GM21447 (cell line): ENCODE measurements around the gene SOCS3.

Source experiments
- ATAC-seq: cut with Tn5 transposase; IDR thresholded peaks from one replicate; pipeline ENCODE4 v1.9.1; 2021; ENCODE audit not compliant: unreplicated experiment

Gene SOCS3

GRCh38 chr17:78391051-78391431 lies 31.2 kb upstream of the SOCS3 start:
- no peak for ATAC-seq

DNA sequence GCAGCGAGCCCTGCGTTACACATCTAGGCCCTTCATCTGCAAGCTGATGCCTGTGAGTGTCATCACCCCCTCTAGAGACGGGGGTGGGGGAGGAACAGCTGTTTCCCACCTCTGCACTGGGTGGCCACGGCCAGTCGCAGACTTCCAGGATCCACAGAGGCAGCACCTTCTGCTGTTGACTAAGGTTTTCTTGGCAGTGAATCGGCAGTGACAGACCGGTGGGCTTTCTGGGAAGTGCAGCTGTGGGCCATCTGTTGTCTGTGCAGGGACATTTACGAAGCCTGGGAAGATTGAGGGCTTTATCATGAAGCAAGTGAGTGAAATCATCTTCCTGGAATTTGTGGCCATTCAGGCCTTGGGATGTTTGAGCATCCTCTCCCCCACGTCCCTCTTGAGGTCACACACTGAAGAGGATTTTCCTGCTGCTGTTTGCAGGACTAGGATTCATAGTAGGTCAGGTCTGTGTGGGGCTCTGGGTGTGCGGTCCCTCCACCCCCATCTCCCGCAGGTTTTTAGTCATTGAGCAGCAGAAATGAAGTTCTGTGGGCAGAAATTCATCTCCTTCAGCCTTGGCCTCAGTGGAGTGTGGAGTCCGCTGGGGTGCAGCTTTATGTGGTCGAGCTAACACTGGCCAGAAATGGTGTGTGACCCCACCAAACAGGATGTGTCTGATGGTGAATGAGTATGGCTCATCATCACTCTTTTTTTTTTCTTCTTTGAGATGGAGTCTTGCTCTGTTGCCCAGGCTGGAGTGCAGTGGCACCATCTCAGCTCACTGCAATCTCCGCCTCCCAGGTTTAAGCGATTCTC lies 30.6 kb upstream of the SOCS3 start:
- ATAC-seq: no peak

DNA sequence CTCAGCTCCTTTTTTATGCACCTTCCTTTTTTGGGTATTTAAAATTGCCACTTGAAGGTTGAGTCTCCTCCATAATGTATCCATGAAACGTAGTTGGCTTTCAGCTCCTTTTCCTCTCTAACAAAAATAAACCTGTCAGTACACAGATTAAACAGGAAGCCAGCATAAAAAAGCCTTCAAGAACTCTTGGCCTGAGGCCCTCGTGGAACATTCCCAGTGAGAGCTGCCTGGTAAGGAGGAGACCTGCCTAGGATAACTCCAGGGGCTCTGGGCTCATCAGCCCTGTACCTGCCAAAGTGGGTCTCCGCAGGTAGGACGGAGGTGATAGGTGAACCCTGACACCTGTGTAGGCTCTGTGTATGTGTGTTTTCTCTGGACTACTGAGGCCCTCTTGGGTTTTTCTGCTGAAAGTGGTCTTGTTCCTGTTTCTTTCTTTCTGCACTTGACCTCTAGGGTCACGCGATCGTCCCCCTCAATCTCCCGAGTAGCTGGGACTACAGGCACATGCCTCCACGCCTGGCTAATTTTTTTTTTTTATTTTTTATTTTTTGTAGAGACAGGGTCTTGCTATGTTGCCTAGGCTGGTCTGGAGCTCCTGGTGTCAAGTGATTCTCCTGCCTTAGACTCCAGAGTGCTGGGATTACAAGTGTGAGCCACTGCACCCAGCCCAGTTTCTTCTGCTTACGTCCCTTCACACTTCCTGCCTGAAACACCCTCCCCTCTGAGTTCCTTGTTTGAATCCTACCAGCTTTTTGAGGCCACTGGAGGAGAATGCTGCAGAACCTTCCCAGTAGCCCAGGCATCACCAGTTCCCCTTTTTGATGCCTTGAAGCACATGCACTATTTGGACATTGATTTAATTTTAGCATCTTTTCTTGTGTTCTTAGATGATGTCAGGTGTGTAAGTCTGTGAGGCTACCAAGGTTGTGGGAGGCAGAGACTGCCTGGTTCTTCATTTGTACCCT lies 28.4 kb upstream of the SOCS3 start:
- ATAC-seq: no peak

DNA sequence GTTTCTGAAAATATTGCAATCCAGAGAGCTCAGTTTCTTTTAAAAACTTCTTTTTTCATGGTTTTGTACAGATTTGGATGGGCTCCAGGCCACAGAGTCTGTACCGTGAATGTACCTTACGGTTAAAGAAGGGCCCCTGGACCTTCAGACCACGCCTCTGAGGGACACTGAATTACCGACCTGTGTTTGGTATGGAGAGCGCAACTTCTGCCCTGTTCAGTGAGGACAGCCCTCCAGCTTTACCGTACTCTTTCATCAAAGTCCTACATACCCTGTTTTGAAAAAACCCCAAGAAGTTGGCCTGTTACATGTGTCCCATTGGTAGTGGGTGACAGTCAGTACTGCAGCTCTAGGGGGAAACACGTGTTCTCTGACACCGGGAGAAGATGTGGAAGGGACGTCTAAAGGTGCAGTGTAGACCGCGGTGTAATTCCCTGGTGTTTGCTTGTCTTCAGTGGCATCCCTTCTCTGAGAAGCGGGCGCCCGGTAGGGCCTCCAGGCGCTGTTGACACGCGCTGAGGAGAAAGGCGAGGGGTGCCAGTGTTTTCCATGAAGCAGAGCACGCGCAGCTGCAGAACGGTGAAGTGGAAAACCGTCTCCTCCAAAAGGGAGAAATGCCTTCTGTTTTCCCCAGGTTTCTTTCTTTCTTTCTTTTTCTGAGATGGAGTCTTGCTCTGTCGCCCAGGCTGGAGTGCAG lies 24.8 kb upstream of the SOCS3 start:
- ATAC-seq: no peak

DNA sequence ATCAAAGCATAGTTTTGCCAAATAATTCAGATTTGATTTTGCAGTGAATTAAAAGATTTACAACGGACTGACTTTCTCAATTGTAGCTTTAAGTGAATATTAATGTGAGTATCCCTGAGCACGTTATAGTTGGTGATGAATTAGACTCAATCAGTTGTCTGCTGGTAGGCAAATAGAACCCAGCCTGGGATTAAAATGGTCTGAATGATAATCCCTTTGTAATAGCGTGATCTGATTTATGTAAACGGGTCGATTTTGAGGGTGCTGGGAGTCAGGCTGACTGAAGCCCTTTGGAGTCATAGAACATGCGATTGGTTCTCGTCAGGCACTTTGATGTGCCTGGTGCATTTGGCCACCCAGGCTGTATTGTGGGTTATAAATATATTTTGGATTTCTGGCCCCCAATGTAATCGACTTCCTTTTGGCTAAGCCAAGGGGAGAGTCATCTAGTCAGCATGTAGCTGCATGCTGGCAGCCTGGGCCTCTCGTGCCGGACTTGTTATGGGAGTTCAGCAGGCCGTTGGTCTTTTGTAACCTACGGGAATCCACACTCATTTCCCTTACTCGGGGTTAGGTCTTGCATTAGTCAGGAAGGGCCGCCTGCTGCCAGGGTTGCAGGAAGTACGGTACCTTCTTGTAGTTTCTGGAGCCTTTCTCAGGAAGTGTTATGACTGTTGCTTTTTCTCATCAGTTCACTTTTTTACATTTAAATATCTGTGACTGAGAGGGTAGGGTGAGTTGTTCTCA lies 24.0 kb upstream of the SOCS3 start:
- ATAC-seq: no peak

GRCh38 chr17:78381601-78382232 lies 21.8 kb upstream of the SOCS3 start:
- ATAC-seq: no peak

DNA sequence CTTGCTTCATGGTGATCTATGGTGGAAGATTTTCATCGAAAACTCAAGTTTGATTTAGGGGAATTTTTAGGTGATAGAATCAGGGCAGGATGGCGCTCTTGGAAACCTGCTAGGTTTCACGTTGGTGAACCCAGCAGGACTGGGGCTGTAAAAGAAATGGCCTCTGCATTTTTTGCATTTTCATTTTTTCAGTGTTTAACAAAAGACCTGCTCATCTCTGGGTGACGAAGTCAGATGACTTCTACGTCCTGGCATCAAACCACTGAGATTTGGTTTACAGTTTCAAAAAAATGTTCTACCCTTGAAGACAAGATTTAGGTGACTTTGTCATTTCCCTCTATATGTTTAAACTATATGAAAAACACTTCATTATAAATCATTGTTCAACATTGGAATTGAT lies 20.5 kb upstream of the SOCS3 start:
- ATAC-seq: no peak

- no peak for ATAC-seq
Observed at GRCh38 chr17:78379131-78379491, 19.2 kb upstream of the SOCS3 start.

DNA sequence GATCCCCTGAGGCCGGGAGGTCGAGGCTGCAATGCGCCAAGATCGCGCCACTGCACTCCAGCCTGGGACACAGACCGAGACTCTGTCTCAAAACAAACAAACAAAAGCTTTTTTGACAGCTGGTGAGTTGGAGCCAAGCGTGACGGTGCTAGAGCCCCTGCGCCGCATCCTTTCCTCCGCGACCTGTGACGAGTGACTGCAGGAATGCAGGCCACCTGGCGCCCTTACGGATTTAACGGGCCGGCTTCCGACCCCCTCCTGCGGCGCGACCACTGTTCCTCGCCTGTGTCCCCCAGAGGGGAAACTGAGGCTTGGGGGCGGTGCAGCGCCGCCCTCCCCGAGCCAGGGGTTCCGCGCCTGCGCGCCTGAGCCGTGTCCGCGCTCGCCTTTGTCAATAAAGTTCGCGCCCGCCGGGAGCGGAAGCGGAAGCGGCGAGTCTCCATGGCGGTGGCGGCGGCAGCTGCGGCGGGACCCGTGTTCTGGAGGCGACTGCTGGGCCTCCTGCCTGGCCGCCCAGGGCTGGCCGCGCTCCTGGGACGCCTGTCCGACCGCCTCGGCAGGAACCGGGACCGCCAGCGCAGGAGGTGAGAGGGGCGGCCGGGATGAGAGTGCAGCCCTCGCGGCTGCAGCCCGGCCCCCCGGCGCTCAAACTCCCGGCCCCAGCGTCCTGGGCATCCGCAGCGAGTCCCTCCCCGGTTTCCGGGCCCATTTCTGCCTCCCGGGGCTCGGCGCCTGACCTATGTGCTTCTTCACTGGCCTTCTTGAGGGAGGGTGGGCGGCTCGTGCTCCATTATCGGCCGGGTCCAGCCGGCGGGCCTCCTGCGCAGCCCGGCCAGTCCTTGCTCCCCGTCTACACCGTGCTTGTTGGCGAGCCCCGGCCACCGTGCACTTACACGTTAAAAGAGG lies 18.6 kb upstream of the SOCS3 start, which contains the start of gene PGS1:
PGS1 (plus strand) TSS at position 425 of the 906 bp plus-strand sequence; CDS start at position 442, 17 bp downstream.
- ATAC-seq: no peak

DNA sequence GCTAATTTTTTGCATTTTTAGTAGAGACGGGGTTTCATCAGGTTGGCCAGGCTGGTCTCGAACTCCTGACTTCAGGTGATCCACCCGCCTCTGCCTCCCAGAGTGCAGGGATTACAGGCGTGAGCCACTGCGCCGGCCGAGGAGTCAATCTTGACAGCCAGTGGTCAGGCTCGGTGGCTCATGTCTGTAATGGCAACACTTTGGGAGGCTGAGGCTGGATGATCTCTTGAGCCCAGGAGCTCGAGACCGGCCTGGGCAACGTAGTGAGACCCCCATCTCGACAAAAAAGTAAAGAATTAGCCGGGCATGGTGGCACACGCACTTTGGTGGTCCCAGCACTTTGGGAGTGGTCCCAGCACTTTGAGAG lies 18.0 kb upstream of the SOCS3 start:
- ATAC-seq: no peak

DNA sequence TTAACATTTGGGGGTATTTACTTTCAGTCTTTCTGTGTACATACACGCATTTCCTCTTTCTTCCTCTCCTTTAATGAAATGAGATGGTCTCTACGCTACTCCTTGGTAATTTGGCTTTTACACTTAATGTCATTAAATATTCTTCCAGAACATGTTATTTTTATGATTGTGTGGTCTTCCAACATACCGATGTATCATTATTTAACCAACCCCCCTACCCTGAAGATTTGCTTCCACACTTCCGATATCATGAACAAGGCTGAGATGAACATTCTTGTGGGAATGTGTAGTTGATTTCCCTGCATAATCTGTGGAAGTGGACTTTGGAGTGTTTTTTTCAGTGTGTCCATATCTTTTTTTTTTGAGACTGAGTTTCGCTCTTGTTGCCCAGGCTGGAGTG lies 16.3 kb upstream of the SOCS3 start:
- no peak for ATAC-seq

DNA sequence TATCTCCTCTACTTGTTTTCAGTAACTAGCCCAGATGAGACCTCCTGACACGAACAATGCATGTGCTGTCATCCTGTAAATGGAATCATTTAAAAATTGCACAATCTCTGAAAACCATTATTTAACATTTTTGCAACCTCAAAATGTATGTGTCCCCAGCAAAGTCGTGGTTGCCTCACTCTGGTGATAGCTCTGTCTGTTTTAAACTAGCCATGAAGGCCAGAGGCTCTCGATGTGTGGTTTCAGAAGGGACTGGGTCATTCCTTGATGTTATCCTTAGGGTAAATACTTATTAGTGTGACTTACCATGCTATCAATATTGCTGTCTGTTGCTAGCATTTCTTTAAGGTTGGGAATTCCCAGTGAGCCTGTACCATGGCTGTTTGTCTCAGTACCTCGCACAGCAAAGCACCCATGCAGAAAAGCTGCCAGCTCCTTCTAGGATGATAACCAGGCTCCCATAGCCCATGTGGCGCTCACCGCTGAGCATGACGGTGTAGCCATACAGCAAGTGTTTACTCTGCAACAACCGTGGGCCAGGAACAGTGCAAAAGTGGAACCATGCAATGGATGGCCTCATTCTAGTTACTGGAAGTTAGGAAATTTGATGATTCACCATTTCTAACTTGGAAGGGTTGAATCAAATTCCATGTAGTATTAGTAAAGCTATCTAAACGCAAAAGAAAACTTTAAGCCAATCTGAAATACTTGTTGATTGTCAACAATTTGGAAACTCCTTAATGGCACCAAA lies 15.7 kb upstream of the SOCS3 start:
- ATAC-seq: no peak

- no peak for ATAC-seq
Observed at GRCh38 chr17:78374631-78375274, 14.9 kb upstream of the SOCS3 start.

GRCh38 chr17:78374189-78374588 lies 14.3 kb upstream of the SOCS3 start:
- ATAC-seq: no peak

GRCh38 chr17:78372841-78373240 lies 13.0 kb upstream of the SOCS3 start:
- ATAC-seq: no peak

DNA sequence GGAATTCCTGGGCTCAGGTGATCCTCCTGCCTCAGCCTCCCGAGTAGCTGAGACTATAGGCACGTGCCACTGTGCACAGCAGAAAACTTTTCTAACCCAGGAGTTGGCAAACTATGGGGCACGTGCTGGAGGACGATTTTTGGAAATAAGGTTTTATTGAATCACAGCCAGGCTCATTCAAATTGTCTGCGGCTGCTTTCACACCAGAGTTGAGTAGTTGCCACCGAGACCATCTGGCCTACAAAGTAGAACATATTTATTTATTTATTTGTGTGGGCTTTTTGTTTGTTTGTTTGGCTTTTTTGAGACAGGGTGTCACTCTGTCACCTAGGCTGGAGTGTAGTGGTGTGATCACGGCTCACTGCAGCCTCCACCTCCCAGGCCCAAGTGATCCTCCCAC lies 11.2 kb upstream of the SOCS3 start:
- ATAC-seq: no peak

DNA sequence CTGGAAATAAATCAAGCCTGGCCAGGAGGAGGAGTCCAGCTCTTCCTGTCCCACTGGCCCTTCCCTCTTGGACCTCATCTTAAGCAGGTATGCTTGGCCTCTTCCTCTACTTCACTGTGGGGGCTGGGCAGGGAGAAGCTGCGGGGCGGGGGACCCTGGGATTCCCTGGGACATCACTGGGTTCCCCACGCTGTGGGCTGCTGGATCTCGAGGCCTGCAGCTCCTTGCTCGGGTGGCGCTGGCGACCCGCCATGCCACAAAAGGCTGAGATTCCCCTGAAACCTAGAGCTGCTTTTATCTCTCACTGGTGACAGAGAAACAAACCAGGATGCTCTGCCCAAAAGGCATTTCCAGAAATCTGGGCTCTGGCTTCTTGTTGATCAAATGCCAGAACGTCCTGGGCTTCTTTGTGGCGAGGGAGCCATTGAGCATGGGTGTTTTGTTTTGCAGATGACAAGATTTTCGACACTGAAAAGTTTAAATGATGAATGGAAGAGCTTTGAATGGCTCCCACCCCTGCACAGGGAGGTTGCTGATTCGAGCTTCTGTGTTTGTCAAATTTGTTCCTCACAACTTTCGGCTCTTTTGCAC lies 10.0 kb upstream of the SOCS3 start:
- ATAC-seq: no peak
